Endodermal cell (in vitro differentiated cells): ENCODE results near the gene SLC19A3. TPM values are rescaled to one million over a fixed set of nuclear protein-coding genes. Genes with fewer than 3 reads are reported as not detected.

Experiments
- DNase-seq: peaks from one replicate; pipeline ENCODE4 v3.0.0-alpha.2; 2017
- H3K27ac ChIP-seq: 2 replicates; pipeline ENCODE4 v1.5.1; 2013; ENCODE audit warnings: mild to moderate bottlenecking, low read depth, low read length, moderate library complexity
- H3K27me3 ChIP-seq: 2 replicates; pipeline ENCODE4 v1.6.1; 2013; ENCODE audit warnings: mild to moderate bottlenecking, low read length, moderate library complexity; ENCODE audit not compliant: insufficient read depth, control insufficient read depth, poor library complexity, severe bottlenecking
- H3K36me3 ChIP-seq: 2 replicates; pipeline ENCODE4 v1.7.0; 2013; ENCODE audit warnings: mild to moderate bottlenecking, low read length, moderate library complexity; ENCODE audit not compliant: control insufficient read depth, insufficient read depth
- H3K4me1 ChIP-seq: one replicate; pipeline ENCODE4 v1.7.0; 2013; ENCODE audit warnings: low read length; ENCODE audit not compliant: control insufficient read depth, insufficient read depth
- H3K4me3 ChIP-seq: 2 replicates; pipeline ENCODE4 v1.5.1; 2013; ENCODE audit warnings: mild to moderate bottlenecking, low read length, moderate library complexity
- H3K9ac ChIP-seq: 2 replicates; pipeline ENCODE4 v1.6.1; 2013; ENCODE audit warnings: mild to moderate bottlenecking, low read length, moderate library complexity; ENCODE audit not compliant: poor library complexity, severe bottlenecking; ENCODE audit errors: extremely low read depth
- H3K9me3 ChIP-seq: 2 replicates; pipeline ENCODE4 v1.6.1; 2013; ENCODE audit warnings: mild to moderate bottlenecking, low read length, moderate library complexity; ENCODE audit not compliant: control insufficient read depth
- H3K27ac Mint-ChIP-seq: 2 replicates; pipeline ENCODE4 v1.8.0; 2020; ENCODE audit warnings: mixed read lengths
- H3K27me3 Mint-ChIP-seq: 2 replicates; pipeline ENCODE4 v1.8.0; 2021; ENCODE audit warnings: mild to moderate bottlenecking, mixed read lengths; ENCODE audit not compliant: insufficient read depth
- H3K36me3 Mint-ChIP-seq: 2 replicates; pipeline ENCODE4 v1.8.0; 2020; ENCODE audit warnings: low read depth, mixed read lengths
- H3K4me1 Mint-ChIP-seq: 2 replicates; pipeline ENCODE4 v1.8.0; 2020; ENCODE audit warnings: mixed read lengths
- H3K4me3 Mint-ChIP-seq: 2 replicates; pipeline ENCODE4 v1.8.0; 2020; ENCODE audit warnings: mild to moderate bottlenecking, moderate library complexity, mixed read lengths
- H3K9me3 Mint-ChIP-seq: 2 replicates; pipeline ENCODE4 v1.8.0; 2020; ENCODE audit warnings: mild to moderate bottlenecking, mixed read lengths
- WGBS, 2 experiments: methylation state at CpG; one replicate each; pipeline versions ENCODE4 v1.1.5 to v1.1.7; 2013; ENCODE audit warnings: missing lambda C conversion rate in 2 of 2, mixed read lengths in 1 of 2; ENCODE audit not compliant: insufficient coverage in 1 of 2, insufficient read length in 1 of 2; 5-methylcytosine and 5-hydroxymethylcytosine counted together
- total RNA-seq, 2 donors: library from RNA; stranded (reverse); fragmentation: NEBNext Ultra II Directional in 1 of 2; extraction: Animal tissue kit (Norgen Biotek cat#: 25700) in 1 of 2; gene quantifications; 2 replicates in 1 of 2; 3 replicates in 1 of 2; pipeline ENCODE4 v1.2.1, GENCODE V29; 2021
- TF ChIP-seq, protein P1 (sequence below): fragments of 200-600 bp; sonication (generic); conservative IDR thresholded peaks from 2 replicates; pipeline ENCODE4 v1.5.0; 2021; ENCODE audit warnings: antibody characterized with exemption, mild to moderate bottlenecking

Gene SLC19A3
- total RNA-seq, 2 donors from 2014 or later: 0.68 to 1.1 TPM

DNA sequence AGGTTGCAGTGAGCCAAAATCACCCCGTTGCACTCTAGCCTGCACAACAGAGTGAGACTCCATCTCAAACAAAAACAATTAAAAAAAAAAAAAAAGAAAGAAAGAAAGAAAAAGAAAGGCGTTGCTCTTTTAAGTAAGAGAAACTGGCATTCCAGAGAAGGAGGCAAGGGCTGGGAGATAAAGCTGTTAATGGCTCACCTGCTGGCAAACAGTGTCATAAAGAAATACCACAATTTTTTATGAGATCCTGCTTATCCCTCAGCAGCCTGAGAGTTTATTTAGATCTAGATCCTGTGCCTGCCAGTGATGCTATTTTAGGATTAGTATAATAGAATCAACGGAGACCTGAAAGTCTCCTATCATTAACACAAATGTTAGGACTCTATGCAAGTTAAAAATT lies 16.3 kb downstream of the SLC19A3 start:
- no peak overlapping the region for H3K27ac ChIP-seq
- no peak for DNase-seq
- H3K9me3 Mint-ChIP-seq: peaks cover 3% of the 10 kb centered on the region
- TF ChIP-seq, protein P1, sequence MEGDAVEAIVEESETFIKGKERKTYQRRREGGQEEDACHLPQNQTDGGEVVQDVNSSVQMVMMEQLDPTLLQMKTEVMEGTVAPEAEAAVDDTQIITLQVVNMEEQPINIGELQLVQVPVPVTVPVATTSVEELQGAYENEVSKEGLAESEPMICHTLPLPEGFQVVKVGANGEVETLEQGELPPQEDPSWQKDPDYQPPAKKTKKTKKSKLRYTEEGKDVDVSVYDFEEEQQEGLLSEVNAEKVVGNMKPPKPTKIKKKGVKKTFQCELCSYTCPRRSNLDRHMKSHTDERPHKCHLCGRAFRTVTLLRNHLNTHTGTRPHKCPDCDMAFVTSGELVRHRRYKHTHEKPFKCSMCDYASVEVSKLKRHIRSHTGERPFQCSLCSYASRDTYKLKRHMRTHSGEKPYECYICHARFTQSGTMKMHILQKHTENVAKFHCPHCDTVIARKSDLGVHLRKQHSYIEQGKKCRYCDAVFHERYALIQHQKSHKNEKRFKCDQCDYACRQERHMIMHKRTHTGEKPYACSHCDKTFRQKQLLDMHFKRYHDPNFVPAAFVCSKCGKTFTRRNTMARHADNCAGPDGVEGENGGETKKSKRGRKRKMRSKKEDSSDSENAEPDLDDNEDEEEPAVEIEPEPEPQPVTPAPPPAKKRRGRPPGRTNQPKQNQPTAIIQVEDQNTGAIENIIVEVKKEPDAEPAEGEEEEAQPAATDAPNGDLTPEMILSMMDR: no peak
- 88% methylated on average over 2 of the region's 3 CpGs; no CpG with 5 or more reads in 1 of the 2 experiments for WGBS, 2 experiments
- no peak overlapping the region for H3K27ac Mint-ChIP-seq
- H3K4me1 ChIP-seq: no peaks in the 10 kb centered on the region
- no peaks in the 10 kb centered on the region for H3K36me3 Mint-ChIP-seq
- no peak overlapping the region for H3K4me3 ChIP-seq
- no peaks in the 10 kb centered on the region for H3K9me3 ChIP-seq
- H3K9ac ChIP-seq: no peak overlapping the region
- H3K27me3 Mint-ChIP-seq: no peaks in the 10 kb centered on the region
- H3K27me3 ChIP-seq: no peaks in the 10 kb centered on the region
- H3K4me3 Mint-ChIP-seq: no peak overlapping the region
- peaks cover 2% of the 10 kb centered on the region for H3K4me1 Mint-ChIP-seq
- H3K36me3 ChIP-seq: no peaks in the 10 kb centered on the region

DNA sequence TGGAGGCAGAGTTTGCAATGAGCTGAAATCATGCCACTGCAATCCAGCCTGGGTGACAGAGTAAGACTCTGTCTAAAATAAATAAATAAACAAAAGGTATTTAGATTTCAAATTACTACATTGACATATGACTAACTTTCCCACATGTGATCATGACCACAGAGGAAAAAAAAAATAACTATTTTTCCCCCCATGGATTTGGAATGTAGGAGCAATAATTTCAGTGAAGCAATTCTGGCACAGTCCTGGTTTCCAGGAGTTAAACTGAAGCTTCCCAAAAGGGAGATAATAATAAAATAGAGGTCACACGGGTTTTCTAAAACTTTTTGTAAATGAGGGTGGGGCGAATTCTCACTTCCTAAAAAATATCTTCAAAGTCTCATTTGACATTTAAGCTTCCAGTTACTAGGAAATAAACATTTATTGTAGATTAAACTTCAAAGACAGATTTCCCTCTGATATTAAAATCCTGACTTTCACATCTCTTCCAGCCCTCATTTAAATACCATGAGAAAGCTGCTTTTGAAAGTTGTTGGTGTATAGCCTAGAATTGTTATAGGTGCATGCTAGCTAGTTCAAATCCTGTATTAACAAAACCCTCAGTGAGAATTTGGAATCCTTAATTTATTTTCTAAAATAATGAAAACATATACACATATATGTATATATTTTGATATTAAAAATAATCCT lies 20.7 kb downstream of the SLC19A3 start:
- Mint-ChIP-seq H3K36me3 (no peaks in the 10 kb centered on the region), H3K4me1 (no peaks in the 10 kb centered on the region), H3K27me3 (no peaks in the 10 kb centered on the region), H3K9me3 (peaks cover 2% of the 10 kb centered on the region), H3K4me3 (no peak overlapping the region), H3K27ac (no peak overlapping the region)
- Histone ChIP-seq H3K9ac (no peak overlapping the region), H3K9me3 (no peaks in the 10 kb centered on the region), H3K4me1 (no peaks in the 10 kb centered on the region), H3K36me3 (no peaks in the 10 kb centered on the region), H3K4me3 (no peak overlapping the region), H3K27ac (no peak overlapping the region), H3K27me3 (no peaks in the 10 kb centered on the region)
- TF ChIP-seq, protein P1: no peak
- WGBS, 2 experiments: 85% methylated on average over 2 of the region's 2 CpGs; no CpG with 5 or more reads in 1 of the 2 experiments
- DNase-seq: no peak

DNA sequence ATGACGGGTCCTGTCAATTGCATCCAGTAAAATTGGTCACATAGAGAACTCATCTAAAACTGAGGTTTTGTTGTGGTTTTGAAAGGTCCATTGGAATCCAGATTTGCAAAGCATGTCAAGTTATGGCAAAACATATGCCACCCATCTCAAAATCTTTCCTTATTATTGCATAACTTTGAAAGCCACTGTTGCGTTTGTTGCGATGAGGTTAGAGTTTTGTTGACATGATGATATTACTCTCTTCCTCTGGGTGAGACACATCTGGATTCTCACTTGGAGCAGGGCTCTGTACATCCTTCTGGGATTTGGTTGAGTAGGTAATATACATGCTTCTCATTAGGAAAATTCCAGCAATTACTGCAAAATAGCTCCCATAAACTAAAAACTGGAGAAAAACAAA lies 30.6 kb downstream of the SLC19A3 start:
- Mint-ChIP-seq H3K27me3 (no peaks in the 10 kb centered on the region), H3K4me1 (peaks cover 4% of the 10 kb centered on the region), H3K4me3 (no peak overlapping the region), H3K9me3 (no peaks in the 10 kb centered on the region), H3K36me3 (no peaks in the 10 kb centered on the region), H3K27ac (no peak overlapping the region)
- Histone ChIP-seq H3K4me1 (peaks cover 3% of the 10 kb centered on the region), H3K9me3 (no peaks in the 10 kb centered on the region), H3K27ac (no peak overlapping the region), H3K27me3 (no peaks in the 10 kb centered on the region), H3K4me3 (no peak overlapping the region), H3K36me3 (no peaks in the 10 kb centered on the region), H3K9ac (no peak overlapping the region)
- DNase-seq: no peak
- TF ChIP-seq, protein P1: no peak
- 95% methylated on average over 3 of the region's 3 CpGs; no CpG with 5 or more reads in 1 of the 2 experiments for WGBS, 2 experiments
